ENCODE data around the gene ZNF621. TPM values are rescaled to one million over a fixed set of nuclear protein-coding genes. Genes with fewer than 3 reads are reported as not detected.

ZNF621 gene
- total and polyA plus RNA-seq, 4 donors, result 3.3 to 11.5 (median 7.0) TPM

GRCh38 chr3:40586901-40587300 is 62.1 kb downstream of the ZNF621 start:
- H3K4me1 ChIP-seq (ENCODE audit: control insufficient read depth in 4 of 4, insufficient read depth in 4 of 4, low read length in 3 of 4), result peaks cover 4 to 24% (median 18%) of the 10 kb centered on the region in 4 donors
- no peak overlapping the region for H3K9ac ChIP-seq (ENCODE audit: low read depth in 1 of 2, low read length in 2 of 2)
- H3K36me3 ChIP-seq (ENCODE audit: control insufficient read depth in 4 of 4, insufficient read depth in 3 of 4, low read depth in 1 of 4, low read length in 3 of 4), result no peaks in the 10 kb centered on the region
- H3K27ac ChIP-seq (ENCODE audit: low read depth in 1 of 2, low read length in 2 of 2), result no peak overlapping the region
- 95% methylated on average over 1 of the region's 1 CpG for WGBS
- H3K27me3 ChIP-seq (ENCODE audit: control insufficient read depth in 4 of 4, insufficient read depth in 4 of 4, low read length in 3 of 4), result no peaks in the 10 kb centered on the region
- H3K9me3 ChIP-seq (ENCODE audit: control insufficient read depth in 4 of 4, low read length in 3 of 4), result no peaks in the 10 kb centered on the region
- TF ChIP-seq RAD21 (IDR thresholded peaks at IDR 0.05) (no peak), GABPA (IDR thresholded peaks at IDR 0.05 in 1 of 2, conservative IDR thresholded peaks at IDR 0.05 in 1 of 2) (no peak), FOXA1 (IDR thresholded peaks at IDR 0.05) (no peak), FOXA2 (IDR thresholded peaks at IDR 0.05) (no peak), RXRA (IDR thresholded peaks at IDR 0.05) (no peak), EGR1 (IDR thresholded peaks at IDR 0.05; ENCODE audit: low read depth in 2 of 2) (no peak), ATF3 (IDR thresholded peaks at IDR 0.05) (no peak), YY1 (IDR thresholded peaks at IDR 0.05) (no peak)
- DNase-seq (ENCODE audit: low spot score), result no peak
- H3K4me3 ChIP-seq (ENCODE audit: low read depth in 1 of 3, low read length in 3 of 3), result no peak overlapping the region

- no peak for DNase-seq (ENCODE audit: low spot score)
- no peak for TF ChIP-seq ZBTB33 (IDR thresholded peaks at IDR 0.05)
- TF ChIP-seq SP1 (IDR thresholded peaks at IDR 0.05), result no peak
- TF ChIP-seq ATF3 (IDR thresholded peaks at IDR 0.05), result no peak
- no peak for TF ChIP-seq RAD21 (IDR thresholded peaks at IDR 0.05)
- TF ChIP-seq FOXA1 (IDR thresholded peaks at IDR 0.05), result no peak
- no peak for TF ChIP-seq MAX (IDR thresholded peaks at IDR 0.05)
- no peak for TF ChIP-seq CTCF (IDR thresholded peaks at IDR 0.05; ENCODE audit: low read depth, low read length, missing input control)
- no peak for TF ChIP-seq TAF1 (conservative IDR thresholded peaks at IDR 0.05)
- no peak for TF ChIP-seq GABPA (IDR thresholded peaks at IDR 0.05 in 1 of 2, conservative IDR thresholded peaks at IDR 0.05 in 1 of 2)
- TF ChIP-seq NR2F2 (IDR thresholded peaks at IDR 0.05), result no peak
- no peak for TF ChIP-seq REST (IDR thresholded peaks at IDR 0.05)
- TF ChIP-seq YY1 (IDR thresholded peaks at IDR 0.05), result no peak
- TF ChIP-seq EGR1 (IDR thresholded peaks at IDR 0.05; ENCODE audit: low read depth in 2 of 2), result no peak
- TF ChIP-seq RXRA (IDR thresholded peaks at IDR 0.05), result no peak
- no peak for TF ChIP-seq FOXA2 (IDR thresholded peaks at IDR 0.05)
- H3K27me3 ChIP-seq (ENCODE audit: control insufficient read depth in 4 of 4, insufficient read depth in 4 of 4, low read length in 3 of 4), result no peaks in the 10 kb centered on the region
- no peaks in the 10 kb centered on the region for H3K36me3 ChIP-seq (ENCODE audit: control insufficient read depth in 4 of 4, insufficient read depth in 3 of 4, low read depth in 1 of 4, low read length in 3 of 4)
- no peak overlapping the region for H3K27ac ChIP-seq (ENCODE audit: low read depth in 1 of 2, low read length in 2 of 2)
- 75% methylated on average over 5 of the region's 5 CpGs for WGBS
- peaks cover 4 to 18% (median 17%) of the 10 kb centered on the region in 4 donors for H3K4me1 ChIP-seq (ENCODE audit: control insufficient read depth in 4 of 4, insufficient read depth in 4 of 4, low read length in 3 of 4)
- no peak overlapping the region for H3K9ac ChIP-seq (ENCODE audit: low read depth in 1 of 2, low read length in 2 of 2)
- H3K9me3 ChIP-seq (ENCODE audit: control insufficient read depth in 4 of 4, low read length in 3 of 4), result no peaks in the 10 kb centered on the region
- no peak overlapping the region for H3K4me3 ChIP-seq (ENCODE audit: low read depth in 1 of 3, low read length in 3 of 3)
Measured at GRCh38 chr3:40588406-40588805, 63.6 kb downstream of the ZNF621 start.
